Measurements from ENCODE around the gene PDZD7. TPM values are rescaled to one million over a fixed set of nuclear protein-coding genes. Genes with fewer than 3 reads are reported as not detected.

The PDZD7 gene
- polyA plus RNA-seq, 1 experiment, result 0.86 TPM

DNA sequence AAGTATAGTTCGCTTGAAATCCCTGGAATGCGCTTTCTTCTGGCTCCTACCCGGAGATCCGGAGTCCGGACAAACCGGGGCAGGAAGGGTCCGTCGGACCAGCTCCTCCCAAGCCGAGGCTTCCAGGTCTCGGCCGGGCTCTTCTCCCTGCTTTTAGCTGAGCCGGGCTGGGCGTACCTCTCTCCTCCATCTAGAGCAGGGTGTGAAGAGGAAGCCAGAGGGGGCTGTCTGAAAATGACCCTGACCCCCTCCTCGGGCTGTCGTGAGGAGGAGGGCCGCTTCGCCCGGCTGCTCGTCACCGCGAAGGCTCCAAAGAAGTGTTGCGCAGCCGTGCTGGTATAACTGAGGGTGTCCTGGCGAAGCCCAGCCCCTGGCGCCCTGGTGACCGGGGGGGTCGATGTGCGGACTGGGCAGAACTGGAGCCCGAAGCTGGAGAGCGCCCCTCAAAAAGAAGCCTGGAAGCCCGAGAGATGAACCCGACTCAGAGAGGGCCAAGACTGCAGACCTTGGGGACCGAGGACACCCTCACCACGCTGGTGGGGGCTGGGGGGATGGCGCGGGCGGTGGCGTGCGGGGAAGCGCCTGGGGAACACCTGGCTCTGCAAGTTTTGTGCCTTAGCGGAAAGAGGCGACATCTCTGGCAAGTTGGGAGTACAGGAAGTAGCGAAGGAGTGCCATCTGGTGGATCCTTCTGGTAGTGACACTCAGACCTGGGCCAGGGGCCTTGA lies 36.6 kb upstream of the PDZD7 start:
- H3K4me3 ChIP-seq (ENCODE audit: low read depth, low read length), result peak overlapping the region; percentile 50
- ChIA-PET POLR2A (interaction anchor here (1.3 kb wide), 1 partner anchor 25 kb away, joined by 4 read pairs; no protein-coding TSS in a partner anchor), CTCF (interaction anchor here (0.9 to 26.2 kb wide), 14 partner anchors 8 to 76 kb away, joined by 3 to 676 read pairs (median 6); partner anchors contain the start of genes PDZD7 and SFXN3)
- peaks cover 2% of the 10 kb centered on the region for H3K27me3 ChIP-seq (ENCODE audit: control insufficient read depth, insufficient read depth, low read length)
- H3K36me3 ChIP-seq (ENCODE audit: control insufficient read depth, insufficient read depth, low read length), result no peaks in the 10 kb centered on the region
- DNase-seq (ENCODE audit: low read depth), result no peak
- TF ChIP-seq, protein P1, sequence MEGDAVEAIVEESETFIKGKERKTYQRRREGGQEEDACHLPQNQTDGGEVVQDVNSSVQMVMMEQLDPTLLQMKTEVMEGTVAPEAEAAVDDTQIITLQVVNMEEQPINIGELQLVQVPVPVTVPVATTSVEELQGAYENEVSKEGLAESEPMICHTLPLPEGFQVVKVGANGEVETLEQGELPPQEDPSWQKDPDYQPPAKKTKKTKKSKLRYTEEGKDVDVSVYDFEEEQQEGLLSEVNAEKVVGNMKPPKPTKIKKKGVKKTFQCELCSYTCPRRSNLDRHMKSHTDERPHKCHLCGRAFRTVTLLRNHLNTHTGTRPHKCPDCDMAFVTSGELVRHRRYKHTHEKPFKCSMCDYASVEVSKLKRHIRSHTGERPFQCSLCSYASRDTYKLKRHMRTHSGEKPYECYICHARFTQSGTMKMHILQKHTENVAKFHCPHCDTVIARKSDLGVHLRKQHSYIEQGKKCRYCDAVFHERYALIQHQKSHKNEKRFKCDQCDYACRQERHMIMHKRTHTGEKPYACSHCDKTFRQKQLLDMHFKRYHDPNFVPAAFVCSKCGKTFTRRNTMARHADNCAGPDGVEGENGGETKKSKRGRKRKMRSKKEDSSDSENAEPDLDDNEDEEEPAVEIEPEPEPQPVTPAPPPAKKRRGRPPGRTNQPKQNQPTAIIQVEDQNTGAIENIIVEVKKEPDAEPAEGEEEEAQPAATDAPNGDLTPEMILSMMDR (IDR thresholded peaks at IDR 0.05; ENCODE audit: insufficient read depth, low read depth, low read length), result peak; percentile 86

DNA sequence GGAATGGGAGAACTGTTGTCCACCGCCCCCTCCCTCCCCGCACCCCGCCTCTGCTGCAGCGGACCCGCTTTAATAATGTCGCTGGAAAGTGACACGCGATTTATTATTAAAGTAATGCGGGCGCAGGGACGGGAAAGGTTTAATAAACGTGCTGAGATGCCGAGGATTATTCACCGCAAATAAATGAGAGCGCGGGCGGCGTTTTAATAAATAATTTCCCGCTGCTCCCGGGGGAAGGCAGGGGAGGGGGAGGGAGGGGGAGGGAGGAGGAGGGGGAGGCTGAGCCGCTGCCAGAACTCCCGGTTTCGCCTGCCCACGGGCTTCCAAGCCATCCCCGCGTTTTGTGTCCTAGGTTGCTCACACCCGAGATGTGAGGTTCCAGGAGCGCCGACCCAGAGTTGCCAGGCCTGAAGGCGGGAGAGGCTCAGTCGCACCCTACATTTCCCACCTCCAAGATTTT lies 36.0 kb upstream of the PDZD7 start:
- TF ChIP-seq, protein P1 (IDR thresholded peaks at IDR 0.05; ENCODE audit: insufficient read depth, low read depth, low read length), result no peak
- POLR2A ChIA-PET, result interaction anchor here (1.3 kb wide), 1 partner anchor 24 kb away, joined by 4 read pairs; no protein-coding TSS in a partner anchor
- no peaks in the 10 kb centered on the region for H3K36me3 ChIP-seq (ENCODE audit: control insufficient read depth, insufficient read depth, low read length)
- no peaks in the 10 kb centered on the region; the same call in none of the 2 replicates for H3K27me3 ChIP-seq (ENCODE audit: control insufficient read depth, insufficient read depth, low read length)
- CTCF ChIA-PET, result interaction anchor here (0.9 to 26.2 kb wide), 14 partner anchors 9 to 76 kb away, joined by 3 to 676 read pairs (median 6); partner anchors contain the start of genes PDZD7 and SFXN3
- H3K4me3 ChIP-seq (ENCODE audit: low read depth, low read length), result peak overlapping the region; percentile 50
- DNase-seq (ENCODE audit: low read depth), result no peak

DNA sequence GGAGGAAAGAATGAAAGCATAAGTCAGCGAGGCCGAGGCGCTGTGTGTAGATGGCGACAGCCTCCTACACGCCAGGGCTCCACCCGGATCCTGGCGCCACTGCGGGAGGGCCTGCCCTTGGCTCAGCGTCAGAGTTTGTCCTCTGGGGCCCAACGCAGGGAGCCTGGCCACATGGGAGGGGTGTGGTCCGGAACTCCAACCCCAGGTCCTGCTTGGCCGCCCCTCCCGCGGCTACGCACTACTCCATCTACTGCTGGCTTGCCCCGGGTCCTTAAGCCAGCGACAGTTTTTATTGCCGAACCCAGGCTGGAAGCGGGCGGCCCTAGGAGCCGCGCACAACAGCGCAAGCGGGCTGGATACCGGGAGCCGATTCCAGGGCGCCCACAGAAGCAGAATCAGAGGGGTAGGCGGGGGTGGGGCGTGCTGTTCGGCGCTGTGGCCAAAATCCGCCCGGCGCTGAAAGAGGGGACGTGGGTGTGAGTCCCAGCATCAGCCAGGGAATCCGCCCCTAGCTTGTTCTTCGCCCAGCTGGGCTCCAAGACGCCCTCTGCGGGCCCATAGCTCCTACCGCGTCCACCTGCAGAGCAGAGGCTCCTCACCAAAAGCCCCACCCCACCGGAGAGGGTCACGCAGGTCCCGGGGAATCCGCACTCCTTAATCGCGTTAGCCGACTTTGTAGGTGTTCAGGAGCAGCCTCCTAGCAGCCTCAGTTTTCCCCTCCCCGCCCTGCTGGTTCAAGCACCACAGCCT lies 35.4 kb upstream of the PDZD7 start:
- Histone ChIP-seq H3K4me3 (ENCODE audit: low read depth, low read length) (peak overlapping the region; percentile 50), H3K27me3 (ENCODE audit: control insufficient read depth, insufficient read depth, low read length) (no peaks in the 10 kb centered on the region), H3K36me3 (ENCODE audit: control insufficient read depth, insufficient read depth, low read length) (no peaks in the 10 kb centered on the region)
- POLR2A ChIA-PET, result interaction anchor here (0.7 to 1.3 kb wide), 2 partner anchors 23 to 24 kb away, joined by 4 read pairs; no protein-coding TSS in a partner anchor
- no peak for DNase-seq (ENCODE audit: low read depth)
- TF ChIP-seq, protein P1 (IDR thresholded peaks at IDR 0.05; ENCODE audit: insufficient read depth, low read depth, low read length), result peak; percentile 69
- CTCF ChIA-PET, result interaction anchor here (0.6 to 26.2 kb wide), 12 partner anchors 10 to 660 kb away, joined by 3 to 676 read pairs (median 6); partner anchors contain the start of genes PDZD7 and SFXN3

DNA sequence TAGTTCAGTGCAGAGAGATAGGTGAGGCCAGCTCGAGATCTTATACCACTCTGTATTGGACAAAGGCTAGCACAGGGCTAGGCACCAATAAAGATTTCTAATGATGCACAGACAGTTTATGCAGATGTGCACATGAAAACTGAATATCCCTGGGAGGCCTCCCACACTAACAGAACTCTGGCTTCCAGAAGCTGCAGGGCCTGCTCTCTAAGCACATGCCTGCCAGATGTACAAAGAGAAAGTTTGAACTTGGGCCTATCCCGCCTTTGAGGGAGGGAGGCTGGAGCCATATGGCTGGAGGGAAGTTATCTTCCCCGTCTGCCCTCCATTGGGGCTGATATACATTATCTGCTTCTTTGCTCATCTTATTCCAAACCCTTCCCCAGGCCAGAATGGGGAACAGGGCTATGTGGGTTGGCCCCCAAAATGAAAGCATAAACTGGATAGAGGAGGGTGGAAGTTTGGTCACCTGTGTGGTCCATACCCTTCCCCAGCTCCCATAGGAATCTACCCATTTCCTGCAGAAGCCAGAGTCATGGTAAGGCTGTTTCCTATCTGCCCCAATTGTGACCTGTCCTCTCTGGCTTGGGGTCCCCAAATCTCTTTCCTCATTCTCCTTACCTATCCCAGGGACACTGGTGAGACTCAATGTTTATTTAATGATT lies 34.7 kb upstream of the PDZD7 start:
- no peak for DNase-seq (ENCODE audit: low read depth)
- CTCF ChIA-PET, result interaction anchor here (0.6 to 26.2 kb wide), 6 partner anchors 19 to 127 kb away, joined by 5 to 676 read pairs (median 19); partner anchors contain the start of genes PDZD7 and SFXN3
- Histone ChIP-seq H3K4me3 (ENCODE audit: low read depth, low read length) (peak overlapping the region; percentile 50), H3K36me3 (ENCODE audit: control insufficient read depth, insufficient read depth, low read length) (no peaks in the 10 kb centered on the region), H3K27me3 (ENCODE audit: control insufficient read depth, insufficient read depth, low read length) (no peaks in the 10 kb centered on the region)
- TF ChIP-seq, protein P1 (IDR thresholded peaks at IDR 0.05; ENCODE audit: insufficient read depth, low read depth, low read length), result no peak
- POLR2A ChIA-PET, result interaction anchor here (0.7 kb wide), 1 partner anchor 23 kb away, joined by 4 read pairs; no protein-coding TSS in a partner anchor

Measured in BJ (cell line).